Tibial artery (tissue), 4 donors: Measurements from ENCODE around the gene CELSR1.

Experiments
- DNase-seq, 2 donors: peaks; one replicate each; pipeline ENCODE4 v3.0.0-alpha.2; 2019
- H3K27ac ChIP-seq, 2 donors: fragments of 200-600 bp; sonication (generic) in 1 of 2; 1 replicate in 1 of 2; 2 replicates in 1 of 2; pipeline ENCODE4 v1.5.1; 2018 to 2019; ENCODE audit warnings: mild to moderate bottlenecking in 1 of 2
- H3K27me3 ChIP-seq, 2 donors: fragments of 200-600 bp; sonication (generic) in 1 of 2; one replicate each; pipeline versions ENCODE4 v1.5.1 to v1.6.0; 2016 to 2019
- H3K36me3 ChIP-seq, 3 donors: fragments of 200-600 bp; sonication (generic) in 2 of 3; one replicate each; pipeline ENCODE4 v1.5.1; 2016 to 2019; ENCODE audit warnings: mild to moderate bottlenecking in 2 of 3
- H3K4me1 ChIP-seq, 4 donors: fragments of 200-600 bp; sonication (generic) in 2 of 4; 1 replicate in 3 of 4; 2 replicates in 1 of 4; pipeline ENCODE4 v1.5.1; 2016 to 2019
- H3K4me3 ChIP-seq, 2 donors: fragments of 200-600 bp; sonication (generic) in 1 of 2; 1 replicate in 1 of 2; 2 replicates in 1 of 2; pipeline ENCODE4 v1.5.1; 2018 to 2019; ENCODE audit warnings: mild to moderate bottlenecking in 2 of 2
- H3K9me3 ChIP-seq, 3 donors: fragments of 200-600 bp; sonication (generic) in 1 of 3; one replicate each; pipeline ENCODE4 v1.5.1; 2016 to 2019
- intact Hi-C: fragments of 100-400 bp; cut with DNase I; formaldehyde crosslinking; loops from one replicate; pipeline ENCODE4 v1.15.0; 2023; ENCODE audit warnings: low total_unique reads
- TF ChIP-seq, protein P1 (sequence below), 2 experiments: fragments of 200-600 bp in 1 of 2; fragments of 450-650 bp in 1 of 2; IDR thresholded peaks; one replicate each; pipeline ENCODE4 v1.5.1; 2017 to 2019; ENCODE audit warnings: antibody characterized with exemption in 2 of 2, mild to moderate bottlenecking in 1 of 2, moderate library complexity in 1 of 2

Gene CELSR1

DNA sequence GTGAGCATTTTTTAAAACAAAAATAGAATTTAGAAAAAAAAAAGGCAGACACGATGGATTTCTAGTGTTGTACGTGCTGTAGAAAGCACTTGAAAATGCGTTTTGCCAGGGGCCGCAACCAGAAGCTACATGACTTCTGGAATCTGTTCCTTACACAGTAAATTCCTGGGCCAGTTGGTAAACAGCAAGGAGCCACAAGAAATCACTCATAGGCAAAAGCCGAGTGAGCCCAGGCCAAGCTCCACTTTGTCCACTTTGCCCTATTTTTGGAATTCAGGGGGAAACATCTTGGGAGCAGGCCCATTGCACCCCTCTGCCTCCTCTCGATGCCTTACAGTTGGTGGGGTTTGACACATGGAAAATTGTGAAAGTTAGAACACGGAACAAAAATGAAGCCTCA is 4.1 kb upstream of the CELSR1 start:
- Histone ChIP-seq H3K27ac (no peak overlapping the region), H3K36me3 (no peaks in the 10 kb centered on the region), H3K9me3 (no peaks in the 10 kb centered on the region), H3K27me3 (peaks cover 0 to 53% of the 10 kb centered on the region in 2 donors), H3K4me1 (peaks cover 0 to 22% (median 17%) of the 10 kb centered on the region in 4 donors), H3K4me3 (no peak overlapping the region)
- no peak for DNase-seq
- TF ChIP-seq, protein P1, sequence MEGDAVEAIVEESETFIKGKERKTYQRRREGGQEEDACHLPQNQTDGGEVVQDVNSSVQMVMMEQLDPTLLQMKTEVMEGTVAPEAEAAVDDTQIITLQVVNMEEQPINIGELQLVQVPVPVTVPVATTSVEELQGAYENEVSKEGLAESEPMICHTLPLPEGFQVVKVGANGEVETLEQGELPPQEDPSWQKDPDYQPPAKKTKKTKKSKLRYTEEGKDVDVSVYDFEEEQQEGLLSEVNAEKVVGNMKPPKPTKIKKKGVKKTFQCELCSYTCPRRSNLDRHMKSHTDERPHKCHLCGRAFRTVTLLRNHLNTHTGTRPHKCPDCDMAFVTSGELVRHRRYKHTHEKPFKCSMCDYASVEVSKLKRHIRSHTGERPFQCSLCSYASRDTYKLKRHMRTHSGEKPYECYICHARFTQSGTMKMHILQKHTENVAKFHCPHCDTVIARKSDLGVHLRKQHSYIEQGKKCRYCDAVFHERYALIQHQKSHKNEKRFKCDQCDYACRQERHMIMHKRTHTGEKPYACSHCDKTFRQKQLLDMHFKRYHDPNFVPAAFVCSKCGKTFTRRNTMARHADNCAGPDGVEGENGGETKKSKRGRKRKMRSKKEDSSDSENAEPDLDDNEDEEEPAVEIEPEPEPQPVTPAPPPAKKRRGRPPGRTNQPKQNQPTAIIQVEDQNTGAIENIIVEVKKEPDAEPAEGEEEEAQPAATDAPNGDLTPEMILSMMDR (IDR thresholded peaks at IDR 0.05): no peak
- intact Hi-C loops: loop anchor here (5.0 to 10.0 kb wide), 2 partner anchors 174 to 417 kb away; no protein-coding TSS in a partner anchor

DNA sequence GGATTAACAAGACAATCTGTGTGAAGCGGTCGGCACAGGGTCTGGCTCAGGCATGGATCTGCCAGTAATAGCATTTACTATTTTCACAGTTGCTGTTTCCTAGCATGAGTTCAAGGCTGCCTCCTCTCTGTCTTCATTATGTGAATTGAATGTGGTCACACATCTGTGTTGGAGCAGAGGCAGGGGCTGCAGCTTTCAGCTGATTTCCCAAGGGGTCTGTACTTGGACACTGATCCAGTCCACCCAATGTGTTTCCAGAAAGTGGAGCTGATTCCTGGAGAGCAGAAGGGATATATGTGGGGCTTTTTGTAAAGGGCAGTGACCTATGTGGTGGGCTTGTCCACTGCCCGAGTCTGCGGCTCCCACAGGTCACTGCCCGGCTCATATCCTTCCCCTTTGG is 3.5 kb upstream of the CELSR1 start:
- H3K27ac ChIP-seq: no peak overlapping the region
- no peak overlapping the region for H3K4me3 ChIP-seq
- H3K9me3 ChIP-seq: no peaks in the 10 kb centered on the region
- H3K36me3 ChIP-seq: no peaks in the 10 kb centered on the region
- H3K4me1 ChIP-seq: peaks cover 0 to 22% (median 16%) of the 10 kb centered on the region in 4 donors
- no peak for DNase-seq
- TF ChIP-seq, protein P1 (IDR thresholded peaks at IDR 0.05): no peak
- intact Hi-C loops: loop anchor here (5.0 to 10.0 kb wide), 2 partner anchors 174 to 416 kb away; no protein-coding TSS in a partner anchor
- peaks cover 0 to 60% of the 10 kb centered on the region in 2 donors for H3K27me3 ChIP-seq

DNA sequence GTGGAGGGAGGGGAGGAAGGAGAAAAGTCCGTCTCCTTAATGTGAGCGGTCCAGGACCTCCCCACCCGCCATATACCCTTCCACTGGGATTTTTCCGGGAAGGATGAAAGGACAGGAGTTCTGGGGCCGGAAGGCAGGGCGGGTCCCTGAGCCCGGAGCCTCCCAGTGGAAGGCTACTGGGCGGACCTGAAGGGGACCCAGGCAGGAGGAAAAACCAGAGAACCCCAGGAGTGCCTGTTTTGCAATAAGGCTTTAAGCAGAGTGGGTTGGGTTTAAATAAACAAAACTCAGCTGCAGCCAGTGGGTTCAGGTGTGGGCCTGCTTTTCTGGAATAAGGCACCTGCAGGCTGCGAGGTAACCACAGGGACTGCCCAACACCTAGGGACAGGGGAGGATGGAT is 1.7 kb upstream of the CELSR1 start:
- Histone ChIP-seq H3K4me1 (peaks cover 0 to 22% (median 16%) of the 10 kb centered on the region in 4 donors), H3K4me3 (no peak overlapping the region), H3K27ac (no peak overlapping the region), H3K27me3 (peaks cover 0 to 77% of the 10 kb centered on the region in 2 donors), H3K9me3 (no peaks in the 10 kb centered on the region), H3K36me3 (no peaks in the 10 kb centered on the region)
- TF ChIP-seq, protein P1 (IDR thresholded peaks at IDR 0.05): no peak
- DNase-seq: no peak
- intact Hi-C loops: no loop called here

DNA sequence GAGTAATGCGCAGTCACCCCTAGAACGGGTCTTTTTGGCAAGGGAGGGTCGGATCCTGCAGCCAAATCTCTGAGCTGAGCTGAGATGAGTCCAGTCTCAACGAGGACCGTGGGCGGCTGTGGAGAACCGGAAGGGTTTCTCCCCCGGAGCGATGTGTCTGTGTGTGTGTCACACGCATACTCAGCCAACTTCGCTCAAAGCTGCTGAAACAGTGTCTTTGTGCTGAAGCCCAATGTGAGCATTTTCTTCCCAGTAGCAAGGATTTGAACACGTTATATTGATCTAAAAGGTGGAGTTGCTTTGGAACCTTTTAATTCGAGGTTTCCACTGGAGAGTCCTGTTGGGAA is 1.4 kb upstream of the CELSR1 start:
- intact Hi-C loops: no loop called here
- Histone ChIP-seq H3K4me1 (peaks cover 0 to 22% (median 16%) of the 10 kb centered on the region in 4 donors), H3K36me3 (no peaks in the 10 kb centered on the region), H3K27ac (no peak overlapping the region), H3K27me3 (peaks cover 0 to 80% of the 10 kb centered on the region in 2 donors), H3K9me3 (no peaks in the 10 kb centered on the region), H3K4me3 (peak overlapping the region in 1 of 2 donors; percentile 48)
- DNase-seq: no peak
- TF ChIP-seq, protein P1 (IDR thresholded peaks at IDR 0.05): no peak

DNA sequence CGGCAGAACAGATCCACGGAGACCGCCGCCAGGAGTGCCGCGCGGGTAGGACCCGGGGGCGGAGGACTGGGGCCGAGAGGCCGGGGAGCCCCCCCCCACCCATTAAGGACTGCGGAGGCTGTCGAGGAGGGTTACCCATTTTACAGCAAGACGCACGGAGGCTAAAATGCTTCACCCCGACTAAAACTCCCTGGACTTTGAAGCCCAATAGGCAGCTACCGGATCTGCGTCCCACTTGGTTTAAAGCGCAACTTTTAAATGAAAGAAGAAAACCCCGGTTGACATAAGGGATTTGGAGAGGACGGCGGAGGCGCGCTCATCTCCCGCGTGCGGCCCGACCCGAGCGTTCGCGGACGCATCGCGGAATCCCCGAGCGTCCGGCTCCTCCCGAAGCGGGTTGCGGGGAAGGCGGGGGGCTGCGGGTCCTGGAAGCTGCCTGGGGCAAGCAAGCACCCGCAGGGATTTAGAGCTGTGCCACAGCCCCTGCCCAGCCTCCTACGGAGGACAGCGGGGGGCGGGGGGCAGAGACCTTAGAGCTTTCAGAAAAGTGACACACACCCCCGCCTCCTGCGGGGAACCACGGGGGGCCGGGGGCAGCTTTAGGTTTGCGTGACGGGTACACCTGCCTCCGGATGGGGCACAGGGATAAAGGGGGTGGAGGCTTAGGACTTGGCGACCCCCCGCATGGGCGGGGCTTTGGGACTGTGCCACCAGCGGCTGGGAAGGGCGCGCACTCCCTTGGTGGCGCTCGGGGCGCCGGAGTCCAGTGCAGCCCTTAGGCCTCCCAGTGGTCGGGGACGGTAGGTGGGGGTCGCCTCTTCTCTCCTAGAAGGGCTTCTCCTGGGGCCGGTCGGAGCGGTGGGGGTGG is 760 bp upstream of the CELSR1 start:
- Histone ChIP-seq H3K9me3 (no peaks in the 10 kb centered on the region), H3K4me3 (peak overlapping the region; percentile 33 to 48), H3K27me3 (peaks cover 0 to 83% of the 10 kb centered on the region in 2 donors), H3K36me3 (no peaks in the 10 kb centered on the region), H3K4me1 (peaks cover 0 to 22% (median 16%) of the 10 kb centered on the region in 4 donors), H3K27ac (no peak overlapping the region)
- TF ChIP-seq, protein P1 (IDR thresholded peaks at IDR 0.05): no peak
- no peak for DNase-seq
- intact Hi-C loops: no loop called here
